Endometrial microvascular endothelial cells (primary cell): Measurements from ENCODE around the gene GNPTG. TPM values are rescaled to one million over a fixed set of nuclear protein-coding genes. Genes with fewer than 3 reads are reported as not detected.

Experiments used
- in situ Hi-C: cut with HindIII; loops from 2 replicates; pipeline ENCODE4 v1.10.0; 2017; ENCODE audit warnings: low sequenced_read_pairs, low pct_unique_long_range_greater_than_20kb; ENCODE audit errors: inconsistent ontology term
- total RNA-seq: library from RNA; depleted of rRNA; stranded (reverse); fragments of >200 nt; gene quantifications from one replicate; pipeline ENCODE4 v1.2.3, GENCODE V29; 2015; ENCODE audit errors: inconsistent ontology term

GNPTG gene
- total RNA-seq, 1 donor from 2014 or later, result 53.3 TPM

DNA sequence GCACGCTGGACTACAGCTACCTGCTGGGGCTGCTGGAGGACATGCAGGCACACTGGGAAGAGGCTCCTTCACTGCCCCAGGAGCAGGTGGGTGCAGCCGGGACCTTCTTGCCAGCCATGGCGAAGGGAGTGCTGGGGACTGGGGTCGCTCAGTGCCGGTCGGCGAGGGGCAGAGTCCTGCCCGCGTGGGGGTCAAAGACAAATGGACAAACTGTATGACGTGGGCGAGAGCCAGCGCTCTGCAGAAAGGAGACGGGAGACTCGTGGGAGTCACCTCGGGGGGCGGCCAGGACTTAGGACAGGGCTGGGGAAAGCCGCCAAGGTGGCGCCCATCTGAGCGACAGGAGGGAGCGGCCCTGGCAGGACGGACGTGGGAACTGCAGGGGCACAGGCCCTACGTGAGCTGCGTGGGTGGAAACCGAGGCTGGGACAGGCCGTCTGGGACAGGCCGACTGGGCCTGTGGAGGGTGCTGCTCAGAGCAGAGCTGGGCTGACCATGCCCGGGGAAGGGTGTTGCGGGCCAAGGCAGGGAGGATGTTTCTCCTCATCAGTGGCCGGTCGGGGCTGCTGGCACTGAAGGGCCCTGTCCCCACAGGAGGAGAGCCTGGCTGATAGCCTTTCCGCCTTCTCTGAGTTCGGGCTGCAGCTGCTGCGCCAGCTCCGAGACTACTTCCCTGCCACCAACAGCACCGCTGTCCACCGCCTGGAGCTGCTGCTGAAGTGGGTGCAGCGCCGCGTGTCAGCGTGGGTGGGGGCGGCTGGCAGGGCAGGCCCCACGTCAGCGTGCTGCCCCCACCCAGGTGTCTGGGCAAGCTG is 8.1 kb upstream of the GNPTG start:
- in situ Hi-C loops, result no loop called here

DNA sequence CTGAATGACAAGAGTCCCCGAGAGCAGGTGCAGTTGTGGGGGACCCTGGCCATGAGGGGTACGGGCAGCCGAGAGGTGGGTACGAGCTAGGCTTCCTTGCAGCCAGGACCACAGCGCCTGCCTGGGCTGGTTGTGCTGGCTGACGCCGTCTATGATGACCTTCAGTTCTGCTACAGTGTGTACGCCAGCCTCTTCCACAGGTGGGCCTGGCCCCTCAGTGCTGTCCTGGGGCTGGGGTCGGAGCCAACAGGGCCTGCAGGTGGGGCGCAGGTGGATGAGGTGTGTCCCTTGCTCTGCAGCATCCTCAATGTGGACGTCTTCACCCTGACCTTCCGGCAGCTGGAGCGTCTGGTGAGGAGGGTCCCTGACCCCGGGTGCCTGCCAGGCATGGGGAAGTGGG is 7.2 kb upstream of the GNPTG start:
- in situ Hi-C loops, result no loop called here

DNA sequence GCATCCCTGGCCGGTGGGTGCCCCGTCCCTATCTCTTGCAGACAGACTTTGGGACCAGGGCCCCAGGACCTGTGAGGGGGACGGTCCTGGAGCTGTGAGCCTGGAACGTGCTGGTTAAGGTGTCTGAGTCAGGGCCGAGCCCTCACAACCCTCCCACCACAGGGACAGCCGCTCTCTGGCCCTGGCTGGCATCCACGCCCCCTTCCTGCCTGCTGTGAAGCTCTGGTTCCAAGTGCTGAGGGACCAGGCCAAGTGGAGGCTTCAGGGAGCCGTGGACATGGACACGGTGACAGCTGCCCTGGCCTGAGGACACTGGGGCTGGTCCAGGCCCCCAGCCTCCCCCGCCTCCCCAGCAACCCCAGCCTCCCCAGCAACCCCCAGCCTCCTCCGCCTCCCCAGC is 6.6 kb upstream of the GNPTG start:
- in situ Hi-C loops, result no loop called here

DNA sequence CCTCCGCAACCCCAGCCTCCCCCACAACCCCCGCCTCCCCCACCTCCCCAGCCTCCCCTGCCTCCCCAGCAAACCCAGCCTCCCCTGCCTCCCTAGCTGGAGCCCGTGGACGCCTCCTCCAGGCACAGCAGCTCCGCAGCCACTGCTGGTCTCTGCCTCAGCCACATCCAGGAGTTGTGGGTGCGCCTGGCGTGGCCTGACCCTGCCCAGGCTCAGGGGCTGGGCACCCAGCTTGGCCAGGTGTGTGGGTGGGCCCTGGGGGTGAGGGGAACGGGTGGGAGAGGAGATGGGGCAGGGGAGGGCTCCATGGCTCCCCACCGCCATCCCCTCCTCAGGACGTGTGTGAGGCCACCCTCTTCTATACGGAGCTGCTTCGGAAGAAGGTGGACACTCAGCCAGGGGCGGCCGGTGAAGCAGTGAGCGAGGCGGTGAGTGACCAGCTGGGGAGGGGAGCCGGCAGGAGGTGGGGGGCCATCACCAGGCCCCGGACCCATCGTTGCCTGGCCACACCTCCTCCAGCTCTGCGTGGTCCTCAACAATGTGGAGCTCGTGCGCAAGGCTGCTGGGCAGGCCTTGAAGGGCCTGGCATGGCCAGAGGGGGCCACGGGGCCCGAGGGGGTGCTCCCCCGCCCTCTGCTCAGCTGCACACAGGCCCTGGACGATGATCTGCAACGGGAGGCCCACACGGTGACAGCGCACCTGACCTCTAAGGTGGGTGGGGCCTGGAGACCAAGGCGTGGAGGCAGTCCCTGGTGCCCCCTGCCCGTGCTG is 5.9 kb upstream of the GNPTG start:
- in situ Hi-C loops, result no loop called here

DNA sequence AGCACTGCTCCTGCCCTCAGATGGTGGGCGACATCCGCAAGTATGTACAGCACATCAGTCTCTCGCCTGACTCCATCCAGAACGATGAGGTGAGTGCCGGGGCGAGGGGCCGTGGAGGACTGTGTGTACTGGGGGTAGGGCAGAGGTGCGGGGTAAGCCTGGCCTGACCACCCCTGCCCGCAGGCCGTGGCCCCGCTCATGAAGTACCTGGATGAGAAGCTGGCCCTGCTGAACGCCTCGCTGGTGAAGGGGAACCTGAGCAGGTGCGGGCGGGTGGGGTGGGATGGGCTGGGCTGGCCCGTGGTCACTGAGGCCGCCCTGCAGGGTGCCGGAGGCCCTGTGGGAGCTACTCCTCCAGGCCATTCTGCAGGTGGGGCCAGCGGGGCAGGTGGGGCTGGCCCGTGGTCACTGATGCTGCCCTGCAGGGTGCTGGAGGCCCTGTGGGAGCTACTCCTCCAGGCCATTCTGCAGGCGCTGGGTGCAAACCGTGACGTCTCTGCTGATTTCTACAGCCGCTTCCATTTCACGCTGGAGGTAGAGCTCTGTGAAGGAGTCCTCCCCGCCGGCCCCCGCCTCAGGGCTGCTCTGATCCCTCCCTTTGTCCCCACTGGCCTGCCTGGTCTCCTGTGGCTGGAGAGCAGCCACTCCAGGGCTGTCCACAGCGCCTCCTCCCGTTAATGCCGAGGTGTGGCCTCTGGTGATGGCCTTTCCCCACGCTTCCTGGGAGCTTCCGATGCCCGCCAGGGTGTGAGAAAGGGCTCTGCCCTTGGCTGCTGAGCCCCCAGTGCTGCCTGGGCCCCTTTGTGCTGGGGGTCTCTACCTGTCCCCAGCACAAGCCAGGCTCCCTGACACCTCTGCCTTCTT is 5.1 kb upstream of the GNPTG start:
- in situ Hi-C loops, result no loop called here

DNA sequence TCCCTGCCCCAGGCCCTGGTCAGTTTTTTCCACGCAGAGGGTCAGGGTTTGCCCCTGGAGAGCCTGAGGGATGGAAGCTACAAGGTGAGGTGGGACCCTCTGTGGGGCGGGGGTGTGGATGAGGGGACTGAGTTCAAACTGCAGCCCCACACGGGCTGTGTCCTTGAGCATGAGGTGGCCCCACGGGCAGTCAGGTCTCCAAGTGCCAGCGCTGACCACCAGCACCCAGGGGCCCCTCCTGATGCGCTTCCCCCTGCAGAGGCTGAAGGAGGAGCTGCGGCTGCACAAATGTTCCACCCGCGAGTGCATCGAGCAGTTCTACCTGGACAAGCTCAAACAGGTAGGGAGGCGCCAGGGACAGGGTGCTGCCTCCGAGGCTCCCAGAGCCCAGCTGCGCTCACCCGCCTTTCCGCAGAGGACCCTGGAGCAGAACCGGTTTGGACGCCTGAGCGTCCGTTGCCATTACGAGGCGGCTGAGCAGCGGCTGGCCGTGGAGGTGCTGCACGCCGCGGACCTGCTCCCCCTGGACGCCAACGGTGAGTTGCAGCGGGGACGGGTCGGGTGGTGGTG is 4.4 kb upstream of the GNPTG start:
- in situ Hi-C loops, result no loop called here

DNA sequence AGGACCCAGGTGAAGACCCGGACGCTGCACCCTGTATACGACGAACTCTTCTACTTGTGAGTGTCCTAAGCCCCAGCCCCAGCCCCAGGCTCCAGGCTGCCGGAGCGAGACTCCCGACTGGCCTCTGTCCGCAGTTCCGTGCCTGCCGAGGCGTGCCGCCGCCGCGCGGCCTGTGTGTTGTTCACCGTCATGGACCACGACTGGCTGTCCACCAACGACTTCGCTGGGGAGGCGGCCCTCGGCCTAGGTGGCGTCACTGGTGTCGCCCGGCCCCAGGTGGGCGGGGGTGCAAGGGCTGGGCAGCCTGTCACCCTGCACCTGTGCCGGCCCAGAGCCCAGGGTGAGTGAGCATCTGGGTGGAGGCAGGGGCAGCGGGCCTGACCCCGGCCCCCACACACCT is 3.8 kb upstream of the GNPTG start:
- in situ Hi-C loops, result no loop called here

DNA sequence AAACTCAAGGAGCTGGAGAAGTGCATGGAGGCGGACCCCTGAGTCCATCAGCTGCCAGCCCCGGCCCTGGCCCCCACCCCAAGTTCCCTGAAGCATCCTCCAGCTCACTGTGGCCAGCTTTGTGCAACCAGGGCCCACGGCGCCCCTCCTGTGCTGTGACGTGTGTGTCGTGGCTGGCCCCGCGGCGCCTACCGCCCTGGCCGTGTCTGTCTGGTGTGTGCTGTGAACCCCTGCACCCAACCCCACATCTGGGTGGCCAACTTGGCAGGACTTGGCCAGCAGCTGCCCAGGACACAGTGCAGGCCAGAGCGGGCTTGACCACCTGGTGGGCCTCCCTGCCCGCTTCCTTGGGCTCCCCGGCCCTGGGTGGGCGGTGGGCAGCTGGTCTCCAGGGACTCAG is 3.3 kb upstream of the GNPTG start:
- in situ Hi-C loops, result no loop called here

GRCh38 chr16:1348926-1349325 is 2.8 kb upstream of the GNPTG start:
- in situ Hi-C loops, result no loop called here

- in situ Hi-C loops, result no loop called here
Measured at GRCh38 chr16:1349351-1349750, 2.4 kb upstream of the GNPTG start.

DNA sequence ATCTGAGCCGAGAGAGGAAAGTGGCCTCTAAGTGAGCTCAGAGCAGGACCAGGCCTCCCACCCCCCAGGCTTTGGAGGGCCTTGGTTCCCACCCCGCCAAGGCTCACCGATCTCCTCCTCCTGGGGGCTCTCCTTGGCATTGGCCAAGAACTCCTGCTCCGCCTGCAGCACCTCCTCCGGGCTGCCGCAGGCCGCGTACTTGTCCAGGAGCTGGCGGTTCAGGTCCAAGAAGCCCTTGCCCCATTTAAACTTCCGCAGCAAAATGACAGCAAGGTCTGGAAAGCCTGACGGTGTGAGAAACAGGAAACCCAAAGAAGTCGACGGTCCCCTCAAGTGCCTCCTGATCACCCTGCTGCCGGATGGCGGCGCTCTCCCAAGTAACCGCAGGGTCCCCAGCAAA is 1.8 kb upstream of the GNPTG start:
- in situ Hi-C loops, result no loop called here

GRCh38 chr16:1350691-1351090 is 1.0 kb upstream of the GNPTG start:
- in situ Hi-C loops, result no loop called here

GRCh38 chr16:1351215-1351581 is 533 bp upstream of the GNPTG start:
- in situ Hi-C loops, result no loop called here

DNA sequence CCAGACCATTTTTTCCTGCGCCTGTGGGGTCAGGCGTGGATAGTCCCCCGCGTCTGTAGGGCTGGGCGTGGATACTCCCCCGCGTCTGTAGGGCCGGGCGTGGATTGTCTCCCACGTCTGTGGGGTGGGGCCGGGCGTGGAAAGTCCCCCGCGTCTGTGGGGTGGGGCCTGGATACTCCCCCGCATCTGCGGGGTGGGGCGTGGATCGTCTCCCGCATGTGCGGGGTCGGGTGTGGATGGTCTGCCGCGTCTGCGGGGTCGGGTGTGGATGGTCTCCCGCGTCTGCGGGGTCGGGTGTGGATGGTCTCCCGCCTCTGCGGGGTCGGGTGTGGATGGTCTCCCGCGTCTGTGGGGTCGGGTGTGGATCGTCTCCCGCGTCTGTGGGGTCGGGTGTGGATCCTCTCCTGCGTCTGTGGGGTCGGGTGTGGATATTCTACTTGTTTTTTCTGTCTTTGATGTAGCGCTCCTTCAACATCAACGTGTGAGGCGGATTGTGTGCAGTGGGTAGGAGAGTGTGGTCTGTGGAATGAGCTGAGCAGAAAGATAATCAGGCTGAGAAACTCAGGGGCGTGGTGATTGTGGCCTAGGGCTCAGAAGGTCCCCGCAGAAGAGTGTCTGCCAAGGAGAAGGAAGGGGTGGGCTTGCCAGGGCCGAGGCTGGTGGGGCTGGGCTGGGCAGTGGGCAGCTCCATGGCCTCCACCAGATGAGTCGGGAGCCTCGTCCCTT is 3.2 kb downstream of the GNPTG start:
- in situ Hi-C loops, result no loop called here

DNA sequence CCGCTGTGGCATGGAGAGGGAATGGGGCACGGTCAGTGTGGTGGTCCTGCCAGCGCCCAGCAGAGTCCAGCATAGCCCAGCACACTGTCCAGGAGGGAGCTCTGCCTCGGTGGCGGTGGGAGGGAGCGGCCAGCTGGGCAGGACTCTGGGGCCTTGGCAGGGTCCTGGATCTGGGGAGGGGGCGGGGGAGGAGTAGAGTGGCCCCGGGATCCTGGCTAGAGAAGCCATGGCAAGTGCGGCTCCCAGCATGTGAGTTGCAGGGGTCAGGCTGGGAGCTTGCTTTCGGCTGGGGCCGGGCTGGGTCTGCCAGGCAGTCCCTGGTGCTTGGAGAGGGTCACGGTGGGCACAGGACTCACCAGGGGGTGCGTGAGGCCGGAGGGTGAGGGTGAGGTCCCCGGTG is 3.9 kb downstream of the GNPTG start:
- in situ Hi-C loops, result no loop called here

GRCh38 chr16:1356061-1356900 is 4.5 kb downstream of the GNPTG start:
- in situ Hi-C loops, result no loop called here

GRCh38 chr16:1357906-1358566 is 6.3 kb downstream of the GNPTG start:
- in situ Hi-C loops, result no loop called here
